K562 (cell line): ENCODE results near the gene HRG. TPM values are rescaled to one million over a fixed set of nuclear protein-coding genes. Genes with fewer than 3 reads are reported as not detected.

Source experiments
- ATAC-seq: fragments of 200-7000 bp; cut with Tn5 transposase; 3 replicates; pipeline ENCODE4 v1.9.1; 2020; ENCODE audit warnings: moderate library complexity
- BruUV-seq: library from RNA; stranded (reverse); fragments of 400-500 nt; replicated peaks from 2 replicates; lab custom pipeline; 2021; lab: Mats Ljungman, UMichigan
- CTCF ChIA-PET: fragments of 300-600 bp; formaldehyde crosslinking; extraction: SDS; loops from one replicate; lab custom pipeline; 2021; ENCODE audit warnings: low intra/inter-chr PET ratio; lab: Yijun Ruan, JAX
- POLR2A ChIA-PET: fragments of 300-600, 350-650 bp; sonication (Branson Sonifier 250); formaldehyde crosslinking; extraction: SDS; loops from one replicate; lab custom pipeline; 2021; ENCODE audit warnings: antibody characterized with exemption, inconsistent platforms; lab: Yijun Ruan, JAX
- DNase-seq, 4 experiments: peaks; one replicate each; pipeline versions ENCODE4 v3.0.0 to v3.0.0-alpha.2; 2011 to 2018; ENCODE audit warnings: low spot score in 3 of 4, mixed read lengths in 3 of 4; ENCODE audit errors: extremely low read depth in 1 of 4
- FAIRE-seq: peaks from 2 replicates; lab custom pipeline; 2011; peaks lifted over from hg19 to GRCh38; lab: Jason Lieb, UNC
- H2AFZ ChIP-seq: 2 replicates; pipeline ENCODE4 v1.6.0; 2011; ENCODE audit warnings: low read depth, low read length, control low read depth, inconsistent platforms
- H3K27ac ChIP-seq: fragments of 200-600 bp; 3 replicates; pipeline ENCODE4 v1.8.0; 2011; ENCODE audit warnings: low read depth, mild to moderate bottlenecking, control low read depth, inconsistent platforms, low read length, moderate library complexity, mixed read lengths; ENCODE audit errors: extremely low read depth
- H3K27me3 ChIP-seq, 2 experiments: fragments of 300-600 bp in 1 of 2; 2 replicates in 1 of 2; 3 replicates in 1 of 2; pipeline versions ENCODE4 v1.6.0 to v1.8.0; 2011; ENCODE audit warnings: inconsistent platforms in 2 of 2, low read length in 2 of 2, mild to moderate bottlenecking in 1 of 2, mixed read lengths in 1 of 2, moderate library complexity in 1 of 2; ENCODE audit not compliant: control insufficient read depth in 2 of 2, insufficient read depth in 2 of 2
- H3K36me3 ChIP-seq: fragments of 300-600 bp; 3 replicates; pipeline ENCODE4 v1.8.0; 2011; ENCODE audit warnings: mild to moderate bottlenecking, low read length, inconsistent platforms; ENCODE audit not compliant: control insufficient read depth, insufficient read depth
- H3K4me1 ChIP-seq, 2 experiments: fragments of 200-600 bp in 1 of 2; replicated peaks in 1 of 2; 2 replicates in 1 of 2; 3 replicates in 1 of 2; pipeline versions ENCODE4 v1.5.1 to v1.8.0; 2011; ENCODE audit warnings: inconsistent platforms in 2 of 2, low read length in 2 of 2, mild to moderate bottlenecking in 1 of 2, mixed read lengths in 1 of 2, moderate library complexity in 1 of 2; ENCODE audit not compliant: control insufficient read depth in 2 of 2, insufficient read depth in 2 of 2
- H3K4me2 ChIP-seq: 2 replicates; pipeline ENCODE4 v1.6.1; 2011; ENCODE audit warnings: low read length, control low read depth, inconsistent platforms, mixed read lengths; ENCODE audit not compliant: insufficient read depth
- H3K4me3 ChIP-seq: fragments of 200-600 bp; sonication (generic), shearing (Covaris generic); 2 replicates; pipeline ENCODE4 v1.5.1; 2016; ENCODE audit warnings: control low read depth, inconsistent platforms
- H3K79me2 ChIP-seq: fragments of 200-600 bp; 3 replicates; pipeline ENCODE4 v1.8.0; 2011; ENCODE audit warnings: low read length, inconsistent platforms; ENCODE audit not compliant: control insufficient read depth, insufficient read depth
- H3K9ac ChIP-seq, 2 experiments: 2 replicates each; pipeline versions ENCODE4 v1.6.0 to v1.6.1; 2011; ENCODE audit warnings: low read depth in 2 of 2, low read length in 2 of 2, control low read depth in 1 of 2, inconsistent platforms in 1 of 2, mild to moderate bottlenecking in 1 of 2, mixed read lengths in 1 of 2; ENCODE audit not compliant: insufficient read depth in 1 of 2
- H3K9me1 ChIP-seq: one replicate; pipeline ENCODE4 v1.6.0; 2011; ENCODE audit warnings: inconsistent platforms, mild to moderate bottlenecking, low read length, moderate library complexity; ENCODE audit not compliant: control insufficient read depth, insufficient read depth
- H3K9me3 ChIP-seq: replicated peaks from 2 replicates; pipeline ENCODE4 v1.5.1; 2011; ENCODE audit warnings: low read depth, low read length, inconsistent platforms; ENCODE audit not compliant: control insufficient read depth, insufficient read depth
- H4K20me1 ChIP-seq: replicated peaks from 2 replicates; pipeline ENCODE4 v1.6.1; 2011; ENCODE audit warnings: low read length, inconsistent platforms, mixed read lengths; ENCODE audit not compliant: control insufficient read depth, insufficient read depth
- CBFA2T2 ChIP-seq: fragments of 450-650 bp; conservative IDR thresholded peaks from 2 replicates; pipeline ENCODE4 v1.6.1; 2017; ENCODE audit warnings: mild to moderate bottlenecking
- CCNT2 ChIP-seq: IDR thresholded peaks from 2 replicates; pipeline ENCODE4 v1.6.1; 2011; ENCODE audit warnings: borderline replicate concordance, low read depth, mild to moderate bottlenecking, moderate library complexity, mixed read lengths, low read length; ENCODE audit not compliant: insufficient read length; ENCODE audit errors: extremely low read depth
- CSDE1 ChIP-seq, 2 experiments: fragments of 450-650 bp; IDR thresholded peaks; 2 replicates each; pipeline ENCODE4 v1.6.1; 2016; ENCODE audit warnings: mild to moderate bottlenecking in 1 of 2
- ETV6 ChIP-seq, 3 experiments: fragments of 150-350 bp in 1 of 3; sonication (generic) in 1 of 3; formaldehyde crosslinking in 1 of 3; IDR thresholded peaks; 2 replicates each; pipeline versions ENCODE4 v1.6.1 to v1.8.0; 2014 to 2022; ENCODE audit warnings: borderline replicate concordance in 2 of 3, low read depth in 2 of 3, antibody characterized with exemption in 1 of 3, low read length in 1 of 3, mild to moderate bottlenecking in 1 of 3, missing genetic modification reagents in 1 of 3
- HMG20B ChIP-seq: fragments of 250-450 bp; sonication (Bioruptor Pico); IDR thresholded peaks from 2 replicates; pipeline ENCODE4 v1.5.0; 2021; ENCODE audit warnings: mild to moderate bottlenecking
- MYC ChIP-seq, 2 experiments: fragments of 250-450 bp in 1 of 2; sonication (Bioruptor Pico) in 1 of 2; IDR thresholded peaks; 2 replicates each; pipeline versions ENCODE4 v1.5.1 to v1.6.1; 2012 to 2021; ENCODE audit warnings: low read depth in 2 of 2, borderline replicate concordance in 1 of 2, improper control_type of control experiment in 1 of 2, low read length in 1 of 2, mild to moderate bottlenecking in 1 of 2, moderate library complexity in 1 of 2
- NR3C1 ChIP-seq: sonication (generic); formaldehyde crosslinking; IDR thresholded peaks from 2 replicates; pipeline ENCODE4 v1.8.1; 2022; ENCODE audit warnings: missing genetic modification reagents
- NRF1 ChIP-seq, 2 experiments: fragments of 450-650 bp; IDR thresholded peaks in 1 of 2; conservative IDR thresholded peaks in 1 of 2; 2 replicates each; pipeline ENCODE4 v1.6.1; 2014; ENCODE audit warnings: mild to moderate bottlenecking in 2 of 2
- SIX5 ChIP-seq, 2 experiments: IDR thresholded peaks; 2 replicates each; pipeline ENCODE4 v1.6.1; 2011; ENCODE audit warnings: low read length in 2 of 2, borderline replicate concordance in 1 of 2, low read depth in 1 of 2, mild to moderate bottlenecking in 1 of 2, moderate library complexity in 1 of 2; ENCODE audit not compliant: insufficient read depth in 1 of 2
- ZNF23 ChIP-seq: fragments of 250-450 bp; sonication (Bioruptor Pico); IDR thresholded peaks from 2 replicates; pipeline ENCODE4 v1.4.0; 2020; ENCODE audit warnings: mild to moderate bottlenecking
- ZNF707 ChIP-seq: fragments of 250-450 bp; sonication (Bioruptor Pico); conservative IDR thresholded peaks from 2 replicates; pipeline ENCODE4 v1.8.0; 2022; ENCODE audit warnings: inconsistent platforms, mild to moderate bottlenecking, moderate library complexity
- WGBS: fragments of 100-300 bp; shearing (Covaris generic); methylation state at CpG from one replicate; pipeline ENCODE4 v1.1.6; 2016; ENCODE audit warnings: low coverage, mixed read lengths; ENCODE audit not compliant: insufficient coverage; ENCODE audit errors: missing lambda C conversion rate; 5-methylcytosine and 5-hydroxymethylcytosine counted together
- in situ Hi-C: fragments of 300-500 bp; cut with MboI; formaldehyde crosslinking; loops from 4 replicates; pipeline ENCODE4 v1.15.0; 2018; ENCODE audit warnings: inconsistent platforms, mixed read lengths
- intact Hi-C: fragments of 100-400 bp; cut with micrococcal nuclease; formaldehyde crosslinking; loops from 2 replicates; pipeline ENCODE4 v1.14.2; 2022
- polyA plus RNA-seq, 8 experiments: library from polyadenylated mRNA; depleted of rRNA in 4 of 8; stranded (reverse) in 5 of 8; unstranded in 3 of 8; fragments of >200 nt; fragmentation: Nextera tagmentation in 2 of 8; fragmentation: Illumina TruSeq in 1 of 8; extraction: Ambion mirVana in 2 of 8; extraction: Trizol in 1 of 8; gene quantifications; 2 replicates each; pipeline versions ENCODE4 v1.2.1 to v1.2.3, GENCODE V29; 2011 to 2014; ENCODE audit warnings: inconsistent platforms in 1 of 8, missing spikeins in 1 of 8
- total RNA-seq, 7 experiments: library from RNA; depleted of rRNA in 6 of 7; stranded (reverse); fragments of >200 nt in 6 of 7; fragmentation: Illumina TruSeq in 2 of 7; extraction: Trizol in 2 of 7; gene quantifications; 2 replicates each; pipeline versions ENCODE4 v1.2.1 to v1.2.3, GENCODE V29; 2011 to 2021; ENCODE audit warnings: low replicate concordance in 1 of 7
- TF ChIP-seq, protein P1 (sequence below), 2 experiments: fragments of 450-650 bp in 1 of 2; sonication (generic) in 1 of 2; formaldehyde crosslinking in 1 of 2; IDR thresholded peaks; 2 replicates each; pipeline versions ENCODE4 v1.7.1 to v1.9.0; 2016 to 2022; ENCODE audit warnings: inconsistent platforms in 1 of 2, mild to moderate bottlenecking in 1 of 2, missing genetic modification reagents in 1 of 2

The HRG gene
- total and polyA plus RNA-seq, 9 of the 15 experiments (the other 6 are each of a cell fraction or from before 2014, with no cell fraction given): not detected

- peaks cover 10 to 24% of the 10 kb centered on the region in 2 experiments for H3K27me3 ChIP-seq
- CTCF ChIA-PET: no interaction called here
- H3K9me3 ChIP-seq: no peaks in the 10 kb centered on the region
- in situ Hi-C loops: no loop called here
- no peaks in the 10 kb centered on the region; a peak in 1 of 5 replicates for H3K4me1 ChIP-seq
- POLR2A ChIA-PET: interaction anchor here (0.7 to 0.9 kb wide), 3 partner anchors 9 to 115 kb away, joined by 3 to 4 read pairs (median 3); partner anchors contain the start of gene EIF4A2
- 23% methylated on average over 6 of the region's 6 CpGs for WGBS
- H2AFZ ChIP-seq: no peak overlapping the region
- H3K9ac ChIP-seq: no peak overlapping the region
- no peak for ATAC-seq
- no peak for FAIRE-seq
- no peaks in the 10 kb centered on the region for H3K9me1 ChIP-seq
- H3K27ac ChIP-seq: no peak overlapping the region
- no TSS peak for BruUV-seq
- H3K36me3 ChIP-seq: no peaks in the 10 kb centered on the region
- H3K4me2 ChIP-seq: no peak overlapping the region
- H3K4me3 ChIP-seq: no peak overlapping the region
- intact Hi-C loops: no loop called here
- H3K79me2 ChIP-seq: no peaks in the 10 kb centered on the region
- DNase-seq: no peak
- H4K20me1 ChIP-seq: no peaks in the 10 kb centered on the region
- no peak for TF ChIP-seq CCNT2
- TF ChIP-seq HMG20B (CRISPR knock-in tag): no peak
- TF ChIP-seq MYC (IDR thresholded peaks at IDR 0.05; ENCODE audit: low read depth, low read length): no peak
- TF ChIP-seq MYC (CRISPR knock-in tag; IDR thresholded peaks at IDR 0.05; ENCODE audit: borderline replicate concordance, low read depth): no peak
- no peak for TF ChIP-seq ZNF707 (CRISPR knock-in tag)
- TF ChIP-seq NR3C1: no peak
- TF ChIP-seq NRF1 (conservative IDR thresholded peaks at IDR 0.05 in 1 of 2, IDR thresholded peaks at IDR 0.05 in 1 of 2): peak in 1 of 2 experiments; percentile 38; a peak in 1 of 4 replicates
- no peak for TF ChIP-seq ETV6 (IDR thresholded peaks at IDR 0.05; ENCODE audit: borderline replicate concordance in 1 of 2, low read depth in 2 of 2, low read length in 1 of 2)
- no peak for TF ChIP-seq ETV6 (CRISPR knock-in tag; IDR thresholded peaks at IDR 0.05; ENCODE audit: borderline replicate concordance)
- no peak for TF ChIP-seq CBFA2T2
- no peak for TF ChIP-seq ZNF23 (CRISPR knock-in tag)
- TF ChIP-seq, protein P1, sequence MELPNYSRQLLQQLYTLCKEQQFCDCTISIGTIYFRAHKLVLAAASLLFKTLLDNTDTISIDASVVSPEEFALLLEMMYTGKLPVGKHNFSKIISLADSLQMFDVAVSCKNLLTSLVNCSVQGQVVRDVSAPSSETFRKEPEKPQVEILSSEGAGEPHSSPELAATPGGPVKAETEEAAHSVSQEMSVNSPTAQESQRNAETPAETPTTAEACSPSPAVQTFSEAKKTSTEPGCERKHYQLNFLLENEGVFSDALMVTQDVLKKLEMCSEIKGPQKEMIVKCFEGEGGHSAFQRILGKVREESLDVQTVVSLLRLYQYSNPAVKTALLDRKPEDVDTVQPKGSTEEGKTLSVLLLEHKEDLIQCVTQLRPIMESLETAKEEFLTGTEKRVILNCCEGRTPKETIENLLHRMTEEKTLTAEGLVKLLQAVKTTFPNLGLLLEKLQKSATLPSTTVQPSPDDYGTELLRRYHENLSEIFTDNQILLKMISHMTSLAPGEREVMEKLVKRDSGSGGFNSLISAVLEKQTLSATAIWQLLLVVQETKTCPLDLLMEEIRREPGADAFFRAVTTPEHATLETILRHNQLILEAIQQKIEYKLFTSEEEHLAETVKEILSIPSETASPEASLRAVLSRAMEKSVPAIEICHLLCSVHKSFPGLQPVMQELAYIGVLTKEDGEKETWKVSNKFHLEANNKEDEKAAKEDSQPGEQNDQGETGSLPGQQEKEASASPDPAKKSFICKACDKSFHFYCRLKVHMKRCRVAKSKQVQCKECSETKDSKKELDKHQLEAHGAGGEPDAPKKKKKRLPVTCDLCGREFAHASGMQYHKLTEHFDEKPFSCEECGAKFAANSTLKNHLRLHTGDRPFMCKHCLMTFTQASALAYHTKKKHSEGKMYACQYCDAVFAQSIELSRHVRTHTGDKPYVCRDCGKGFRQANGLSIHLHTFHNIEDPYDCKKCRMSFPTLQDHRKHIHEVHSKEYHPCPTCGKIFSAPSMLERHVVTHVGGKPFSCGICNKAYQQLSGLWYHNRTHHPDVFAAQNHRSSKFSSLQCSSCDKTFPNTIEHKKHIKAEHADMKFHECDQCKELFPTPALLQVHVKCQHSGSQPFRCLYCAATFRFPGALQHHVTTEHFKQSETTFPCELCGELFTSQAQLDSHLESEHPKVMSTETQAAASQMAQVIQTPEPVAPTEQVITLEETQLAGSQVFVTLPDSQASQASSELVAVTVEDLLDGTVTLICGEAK (IDR thresholded peaks at IDR 0.05): no peak
- TF ChIP-seq, protein P1 (CRISPR knock-in tag; IDR thresholded peaks at IDR 0.05): no peak
- no peak for TF ChIP-seq SIX5 (IDR thresholded peaks at IDR 0.05; ENCODE audit: borderline replicate concordance in 1 of 2, insufficient read depth in 1 of 2, low read depth in 1 of 2, low read length in 2 of 2)
- TF ChIP-seq CSDE1 (IDR thresholded peaks at IDR 0.05): no peak
Measured at GRCh38 chr3:186668426-186668825, 2.6 kb downstream of the HRG start.
